Mesodermal cell (in vitro differentiated cells): ENCODE data around the gene TNPO3.

Experiments used
- H3K27ac ChIP-seq: 2 replicates; pipeline ENCODE4 v1.7.0; 2013; ENCODE audit warnings: mild to moderate bottlenecking, low read depth, low read length, moderate library complexity; ENCODE audit not compliant: severe bottlenecking
- H3K36me3 ChIP-seq: 2 replicates; pipeline ENCODE4 v1.7.1; 2013; ENCODE audit warnings: mild to moderate bottlenecking, low read length, moderate library complexity; ENCODE audit not compliant: control insufficient read depth, insufficient read depth
- H3K4me1 ChIP-seq: one replicate; pipeline ENCODE4 v1.7.1; 2013; ENCODE audit warnings: mild to moderate bottlenecking, low read length; ENCODE audit not compliant: insufficient read depth, control insufficient read depth, poor library complexity, severe bottlenecking
- H3K4me3 ChIP-seq: 2 replicates; pipeline ENCODE4 v1.7.0; 2013; ENCODE audit warnings: low read length, control low read depth, mild to moderate bottlenecking; ENCODE audit not compliant: insufficient read depth, poor library complexity, severe bottlenecking; ENCODE audit errors: extremely low read depth
- H3K9me3 ChIP-seq: 2 replicates; pipeline ENCODE4 v1.7.1; 2013; ENCODE audit warnings: mild to moderate bottlenecking, low read length, moderate library complexity; ENCODE audit not compliant: control insufficient read depth
- WGBS, 2 experiments: methylation state at CpG; one replicate each; pipeline ENCODE4 v1.1.5; 2013; ENCODE audit warnings: missing lambda C conversion rate in 2 of 2; ENCODE audit not compliant: insufficient coverage in 2 of 2; 5-methylcytosine and 5-hydroxymethylcytosine counted together

The TNPO3 gene

DNA sequence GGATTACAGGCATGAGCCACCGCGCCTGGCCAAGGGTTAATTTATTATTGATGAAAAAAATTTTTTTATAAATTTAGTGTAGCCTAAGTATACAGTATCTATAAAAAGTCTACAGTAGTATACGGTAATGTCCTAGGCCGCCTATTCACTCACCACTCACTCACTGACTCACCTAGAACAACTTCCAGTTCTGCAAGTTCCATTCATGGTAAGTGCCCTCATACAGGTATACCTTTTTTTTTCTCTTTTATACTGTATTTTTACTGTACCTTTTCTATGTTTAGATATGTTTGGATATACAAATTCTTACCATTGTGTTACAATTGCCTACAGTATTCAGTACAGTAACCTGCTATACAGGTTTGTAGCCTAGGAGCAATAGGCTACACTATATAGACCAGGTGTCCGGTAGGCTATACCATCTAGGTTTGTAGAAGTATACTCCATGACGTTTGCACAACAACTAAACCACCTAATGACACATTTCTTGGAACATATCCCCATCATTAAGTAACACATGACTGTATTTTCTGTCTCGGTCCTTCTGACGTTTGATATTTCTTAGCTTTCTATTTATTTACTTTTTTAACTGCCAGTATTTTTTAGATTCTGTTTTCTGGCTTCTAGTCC is 93.8 kb downstream of the TNPO3 start:
- H3K4me1 ChIP-seq: no peaks in the 10 kb centered on the region
- WGBS, 2 experiments: 94 to 98% methylated on average over 2 to 6 of the region's 8 CpGs
- no peaks in the 10 kb centered on the region for H3K9me3 ChIP-seq
- no peak overlapping the region for H3K27ac ChIP-seq
- no peak overlapping the region for H3K4me3 ChIP-seq
- H3K36me3 ChIP-seq: peaks cover 81% of the 10 kb centered on the region

DNA sequence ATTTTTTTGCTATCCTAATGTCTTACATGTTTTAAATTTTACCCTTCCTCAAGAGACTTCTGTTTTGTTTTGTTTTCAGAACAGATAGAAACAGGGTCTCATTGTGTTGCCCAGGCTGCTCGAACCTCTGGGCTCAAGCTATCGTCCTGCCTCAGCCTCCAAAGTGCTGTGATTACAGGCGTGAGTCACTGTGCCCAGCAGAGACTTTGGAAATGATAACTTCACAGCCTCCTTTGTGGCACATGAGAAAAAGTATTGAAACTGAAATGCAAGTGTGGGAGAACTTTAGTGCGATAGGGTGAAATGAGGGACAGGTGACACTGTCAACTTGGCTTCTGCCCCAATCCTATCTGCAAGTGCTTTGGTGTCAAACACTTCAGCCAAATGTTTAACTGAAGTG is 95.6 kb downstream of the TNPO3 start:
- Histone ChIP-seq H3K36me3 (peaks cover 83% of the 10 kb centered on the region), H3K4me3 (no peak overlapping the region), H3K27ac (no peak overlapping the region), H3K9me3 (no peaks in the 10 kb centered on the region), H3K4me1 (no peaks in the 10 kb centered on the region)
- WGBS, 2 experiments: 93 to 97% methylated on average over 4 of the region's 4 CpGs

DNA sequence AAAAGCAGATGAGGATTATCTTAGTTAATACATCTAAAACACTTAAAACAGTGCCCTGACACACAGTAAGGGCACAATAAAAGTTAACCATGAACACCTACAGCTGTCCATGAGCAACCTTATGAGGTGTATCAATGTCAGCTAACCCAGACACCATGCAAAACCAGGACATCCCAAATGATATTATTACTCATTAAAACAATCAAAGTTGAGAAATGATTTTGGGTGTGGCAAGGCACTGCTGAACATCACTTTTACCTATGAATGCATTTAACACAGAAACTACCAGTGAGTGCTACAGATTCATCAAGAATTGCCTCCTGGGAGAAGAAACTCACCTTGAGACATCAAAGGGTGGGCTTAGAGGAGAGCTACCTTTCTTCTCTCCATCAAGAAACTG is 98.9 kb downstream of the TNPO3 start:
- H3K36me3 ChIP-seq: peaks cover 84% of the 10 kb centered on the region
- H3K4me3 ChIP-seq: no peak overlapping the region
- no peaks in the 10 kb centered on the region for H3K4me1 ChIP-seq
- no peaks in the 10 kb centered on the region for H3K9me3 ChIP-seq
- H3K27ac ChIP-seq: no peak overlapping the region

DNA sequence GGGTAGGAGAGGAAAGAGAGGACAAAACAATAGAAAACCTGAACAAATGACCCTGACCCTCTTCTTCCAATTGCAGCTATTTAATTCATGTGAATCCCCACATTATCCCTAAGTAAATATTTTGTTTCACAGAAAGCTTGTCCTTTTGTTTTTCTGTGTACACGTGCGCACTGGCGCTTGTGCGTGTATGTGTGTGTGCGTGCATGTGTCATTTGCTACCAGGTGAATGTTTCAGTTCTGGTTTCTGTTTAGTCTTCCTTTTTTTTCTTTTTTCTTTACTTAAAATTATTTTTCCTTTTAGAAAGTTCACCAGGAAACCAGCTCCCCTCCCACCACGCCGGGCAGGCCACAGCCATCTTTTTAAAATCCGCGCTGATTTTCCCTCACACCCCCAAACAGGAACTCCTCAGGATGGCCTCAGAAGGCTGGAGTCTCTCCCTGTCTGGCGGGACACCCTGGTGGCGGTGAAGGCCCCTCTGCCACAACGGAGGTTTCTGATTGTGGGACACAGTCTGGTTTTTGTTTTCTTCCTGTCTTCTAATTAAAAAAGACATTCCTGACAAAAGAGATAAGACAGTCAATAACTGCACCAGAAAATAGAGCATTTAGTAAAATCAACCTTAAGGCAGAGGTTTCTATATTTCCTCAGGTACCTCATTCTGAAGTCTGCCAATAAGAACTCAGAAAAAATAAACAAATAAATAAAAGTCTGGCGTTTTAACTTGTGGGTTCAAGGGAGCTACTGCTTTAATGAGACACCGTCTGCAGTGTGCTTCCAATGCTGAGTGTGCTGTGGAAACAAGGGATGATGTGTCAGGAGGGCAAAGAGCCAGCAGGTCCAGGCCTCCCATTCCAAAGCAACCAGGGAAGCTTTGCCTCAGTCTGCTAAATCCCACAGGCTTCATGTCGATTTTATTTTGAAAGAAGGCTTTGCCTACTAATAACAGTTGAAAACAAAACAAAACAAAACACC is 99.8 kb downstream of the TNPO3 start:
- Histone ChIP-seq H3K4me1 (no peaks in the 10 kb centered on the region), H3K27ac (peak overlapping the region; percentile 23), H3K9me3 (no peaks in the 10 kb centered on the region), H3K4me3 (no peak overlapping the region), H3K36me3 (peaks cover 82% of the 10 kb centered on the region)
- WGBS, 2 experiments: 57 to 76% methylated on average over 1 to 7 of the region's 15 CpGs

DNA sequence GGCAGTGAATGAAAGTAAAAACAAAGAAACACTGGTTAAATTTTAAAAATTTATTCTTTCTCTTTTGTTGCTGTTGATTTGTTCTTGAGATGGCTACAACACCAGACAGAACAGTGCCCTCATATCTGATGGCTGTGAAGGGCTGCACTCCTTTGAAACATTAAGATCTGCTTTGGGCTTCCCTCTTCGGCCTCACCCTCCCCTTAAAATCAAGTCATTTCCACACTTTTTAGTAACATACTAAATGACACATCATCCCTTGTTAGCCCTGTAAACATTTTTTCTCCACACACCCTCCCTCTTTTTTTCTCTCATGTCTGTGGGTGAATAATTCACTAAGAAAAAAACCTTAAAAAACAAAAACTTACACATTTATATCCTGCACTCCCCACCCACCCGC is 100.8 kb downstream of the TNPO3 start:
- peaks cover 76% of the 10 kb centered on the region for H3K36me3 ChIP-seq
- no peaks in the 10 kb centered on the region for H3K9me3 ChIP-seq
- H3K4me1 ChIP-seq: no peaks in the 10 kb centered on the region
- no peak overlapping the region for H3K27ac ChIP-seq
- 100% methylated on average over 1 of the region's 2 CpGs for WGBS, 2 experiments
- no peak overlapping the region for H3K4me3 ChIP-seq

DNA sequence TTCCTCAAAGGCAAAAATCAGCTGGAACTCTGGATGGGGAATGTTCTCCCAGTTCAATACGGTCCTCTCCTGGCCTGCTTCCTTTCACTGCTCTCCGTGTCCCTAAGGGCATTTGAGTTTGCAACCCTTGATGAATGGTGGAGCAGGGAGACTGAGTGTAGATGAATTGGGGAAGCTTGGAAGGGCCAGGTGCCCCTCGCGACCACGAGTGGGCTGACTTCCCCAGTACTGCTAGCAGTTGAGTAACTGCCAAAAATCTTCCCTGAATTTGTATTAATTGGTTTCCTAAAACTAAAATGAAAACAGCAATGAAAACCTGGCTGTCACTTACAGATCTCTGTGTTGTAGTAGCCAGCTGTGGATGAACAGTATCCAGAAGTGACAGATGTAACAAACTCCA is 103.6 kb downstream of the TNPO3 start:
- 100% methylated on average over 1 to 2 of the region's 5 CpGs for WGBS, 2 experiments
- H3K27ac ChIP-seq: no peak overlapping the region
- no peak overlapping the region for H3K4me3 ChIP-seq
- H3K4me1 ChIP-seq: no peaks in the 10 kb centered on the region
- peaks cover 49% of the 10 kb centered on the region for H3K36me3 ChIP-seq
- no peaks in the 10 kb centered on the region for H3K9me3 ChIP-seq

DNA sequence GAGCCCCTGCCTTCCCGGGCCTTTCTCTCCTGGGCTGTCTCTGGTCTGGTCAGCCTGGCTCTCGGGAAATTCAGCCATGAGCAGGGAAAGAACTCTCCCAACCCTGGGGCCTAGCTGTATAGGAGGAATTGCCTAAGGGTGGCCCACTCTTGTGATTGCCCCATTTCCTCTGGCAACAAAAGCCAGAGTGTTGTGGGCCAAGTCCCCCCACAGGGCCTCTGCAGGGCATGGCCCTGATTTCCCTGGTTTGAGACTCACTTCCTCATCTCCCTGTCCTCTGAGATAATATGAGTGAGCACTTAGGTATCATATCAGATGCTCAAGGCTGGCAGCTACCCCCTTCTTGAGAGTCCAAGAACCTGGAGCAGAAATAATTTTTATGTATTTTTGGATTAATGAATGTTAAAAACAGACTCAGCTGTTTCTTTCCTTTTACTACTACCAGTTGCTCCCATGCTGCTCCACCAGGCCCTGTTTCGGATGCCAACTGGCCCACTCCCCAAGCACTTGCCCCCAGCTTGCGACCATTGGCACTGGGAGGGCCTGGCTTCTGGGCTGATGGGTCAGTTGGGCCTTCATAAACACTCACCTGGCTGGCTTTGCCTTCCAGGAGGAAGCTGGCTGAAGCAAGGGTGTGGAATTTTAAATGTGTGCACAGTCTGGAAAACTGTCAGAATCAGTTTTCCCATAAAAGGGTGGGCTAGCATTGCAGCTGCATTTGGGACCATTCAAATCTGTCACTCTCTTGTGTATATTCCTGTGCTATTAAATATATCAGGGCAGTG is 105.7 kb downstream of the TNPO3 start:
- Histone ChIP-seq H3K27ac (no peak overlapping the region), H3K4me3 (no peak overlapping the region), H3K9me3 (no peaks in the 10 kb centered on the region), H3K36me3 (peaks cover 30% of the 10 kb centered on the region), H3K4me1 (no peaks in the 10 kb centered on the region)
- 80 to 100% methylated on average over 1 of the region's 4 CpGs for WGBS, 2 experiments

DNA sequence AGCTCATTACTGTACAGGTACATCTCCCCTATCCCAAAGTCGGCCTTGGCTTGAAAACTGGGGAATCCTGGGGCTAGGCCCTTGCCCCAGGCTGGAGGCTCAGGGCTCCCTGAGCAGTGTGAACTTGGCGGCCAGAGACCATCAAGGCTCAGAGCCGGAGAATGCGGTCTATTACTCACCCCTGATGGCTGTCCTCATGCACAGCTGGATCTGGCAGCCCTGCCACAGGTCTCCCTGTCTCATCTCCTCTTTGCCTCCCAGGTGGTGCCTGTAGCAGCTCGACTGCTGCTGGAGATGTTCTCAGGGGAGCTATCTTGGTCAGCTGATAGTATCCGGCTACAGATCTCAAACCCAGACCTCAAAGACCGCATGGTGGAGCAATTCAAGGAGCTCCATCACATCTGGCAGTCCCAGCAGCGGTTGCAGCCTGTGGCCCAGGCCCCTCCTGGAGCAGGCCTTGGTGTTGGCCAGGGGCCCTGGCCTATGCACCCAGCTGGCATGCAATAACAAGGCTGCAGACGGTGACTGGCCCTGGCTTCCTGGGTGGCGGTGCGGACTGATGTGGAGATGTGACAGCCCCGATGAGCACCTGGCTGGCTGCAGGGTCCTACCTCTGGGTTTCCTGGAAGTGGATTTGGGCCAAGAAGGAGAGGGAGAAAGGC is 106.5 kb downstream of the TNPO3 start:
- Histone ChIP-seq H3K27ac (no peak overlapping the region), H3K9me3 (no peaks in the 10 kb centered on the region), H3K4me1 (no peaks in the 10 kb centered on the region), H3K4me3 (no peak overlapping the region), H3K36me3 (peaks cover 23% of the 10 kb centered on the region)
- WGBS, 2 experiments: 94 to 97% methylated on average over 9 to 12 of the region's 12 CpGs

DNA sequence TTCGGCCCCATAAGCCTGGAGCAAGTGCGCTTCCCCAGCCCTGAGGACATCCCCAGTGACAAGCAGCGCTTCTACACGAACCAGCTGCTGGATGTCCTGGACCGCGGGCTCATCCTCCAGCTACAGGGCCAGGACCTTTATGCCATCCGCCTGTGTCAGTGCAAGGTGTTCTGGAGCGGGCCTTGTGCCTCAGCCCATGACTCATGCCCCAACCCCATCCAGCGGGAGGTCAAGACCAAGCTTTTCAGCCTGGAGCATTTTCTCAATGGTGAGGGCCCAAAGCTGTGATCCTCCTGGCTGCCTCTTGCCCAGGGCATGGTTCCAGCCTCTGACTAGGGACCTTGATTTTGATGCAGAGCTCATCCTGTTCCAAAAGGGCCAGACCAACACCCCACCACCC is 107.1 kb downstream of the TNPO3 start:
- no peaks in the 10 kb centered on the region for H3K4me1 ChIP-seq
- peaks cover 17% of the 10 kb centered on the region for H3K36me3 ChIP-seq
- 94 to 97% methylated on average over 9 of the region's 9 CpGs for WGBS, 2 experiments

More for the DNA sequence above, 107.1 kb downstream of the TNPO3 start:
- H3K27ac ChIP-seq: no peak overlapping the region
- no peaks in the 10 kb centered on the region for H3K9me3 ChIP-seq
- H3K4me3 ChIP-seq: no peak overlapping the region
